ENCODE data around the gene ZSWIM4.

ZSWIM4 gene

DNA sequence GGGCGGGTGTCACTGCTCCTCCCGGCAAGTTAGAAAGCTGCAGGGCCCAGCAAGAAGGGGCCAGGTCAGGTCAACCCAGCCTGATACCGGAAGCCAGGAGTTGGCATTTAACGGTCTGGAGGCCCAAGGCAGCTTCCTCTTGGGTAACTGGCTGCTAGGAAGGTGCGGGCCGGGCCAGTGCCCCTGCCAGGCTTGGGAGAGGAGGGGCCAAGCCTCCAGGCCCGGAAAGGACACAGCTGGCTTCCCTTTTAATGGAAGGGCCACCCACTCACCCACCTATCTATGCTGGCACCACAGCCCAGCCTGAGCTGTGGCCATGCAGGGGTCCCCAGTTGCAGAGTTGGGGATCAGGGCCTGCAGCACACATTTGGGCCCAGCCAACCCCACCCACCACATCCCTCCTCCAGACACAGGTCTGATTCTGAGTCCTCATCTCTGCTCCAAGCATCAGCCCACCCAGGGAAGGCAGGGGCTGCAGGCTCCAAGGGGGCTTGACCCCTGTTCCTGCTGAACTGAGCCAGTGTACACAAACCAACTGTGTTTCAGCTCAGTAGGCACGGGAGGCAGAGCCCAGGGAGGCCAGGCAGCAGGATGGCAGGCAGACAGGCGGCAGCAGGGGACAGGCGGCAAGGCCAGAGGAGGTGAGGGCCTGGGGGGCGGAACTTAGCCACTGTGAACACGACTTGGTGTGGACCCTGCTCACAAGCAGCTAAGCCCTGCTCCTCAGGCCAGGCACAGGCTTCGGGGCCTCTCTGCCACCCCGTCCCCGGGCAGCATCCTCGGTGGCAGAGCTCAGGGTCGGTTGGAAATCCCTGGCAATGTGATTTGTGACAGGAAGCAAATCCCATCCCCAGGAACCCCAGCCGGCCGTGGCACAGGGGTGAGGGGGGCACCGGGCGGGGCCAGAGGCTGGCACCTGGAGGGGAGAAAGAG lies 40.8 kb downstream of the ZSWIM4 start:
- peak; percentile 74 to 84 for DNase-seq

DNA sequence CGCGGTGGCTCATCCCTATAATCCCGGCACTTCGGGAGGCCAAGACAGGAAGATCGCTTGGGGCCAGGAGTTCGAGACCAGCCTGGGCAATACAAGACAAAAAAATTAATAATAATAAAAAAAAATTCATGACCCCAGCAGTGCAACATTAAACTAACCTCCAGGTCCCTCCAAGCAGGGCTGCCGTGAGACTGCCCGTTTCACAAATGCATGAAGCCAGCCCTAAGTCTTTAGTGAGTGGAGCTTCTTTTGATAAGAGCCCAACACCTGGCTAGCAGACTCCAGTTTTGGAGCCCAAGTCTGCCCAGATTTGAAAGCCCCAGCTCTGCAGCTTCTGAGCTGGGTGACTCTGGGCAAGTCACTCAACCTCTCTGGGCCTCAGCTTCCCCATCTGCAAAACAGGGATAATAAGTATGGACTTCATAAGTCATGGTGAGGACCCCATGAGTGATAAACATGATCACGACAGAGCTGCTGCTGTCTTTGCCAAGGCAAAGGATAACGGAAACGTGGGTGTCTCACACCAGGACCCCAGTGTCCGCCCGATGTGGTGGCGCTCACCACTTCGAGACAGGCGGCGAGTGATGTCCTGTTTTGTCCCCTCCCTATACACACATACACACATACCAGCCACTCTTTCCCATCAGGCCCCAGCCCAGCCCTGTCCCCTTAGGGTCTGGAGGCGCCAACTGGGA lies 43.3 kb downstream of the ZSWIM4 start:
- DNase-seq = no peak

DNA sequence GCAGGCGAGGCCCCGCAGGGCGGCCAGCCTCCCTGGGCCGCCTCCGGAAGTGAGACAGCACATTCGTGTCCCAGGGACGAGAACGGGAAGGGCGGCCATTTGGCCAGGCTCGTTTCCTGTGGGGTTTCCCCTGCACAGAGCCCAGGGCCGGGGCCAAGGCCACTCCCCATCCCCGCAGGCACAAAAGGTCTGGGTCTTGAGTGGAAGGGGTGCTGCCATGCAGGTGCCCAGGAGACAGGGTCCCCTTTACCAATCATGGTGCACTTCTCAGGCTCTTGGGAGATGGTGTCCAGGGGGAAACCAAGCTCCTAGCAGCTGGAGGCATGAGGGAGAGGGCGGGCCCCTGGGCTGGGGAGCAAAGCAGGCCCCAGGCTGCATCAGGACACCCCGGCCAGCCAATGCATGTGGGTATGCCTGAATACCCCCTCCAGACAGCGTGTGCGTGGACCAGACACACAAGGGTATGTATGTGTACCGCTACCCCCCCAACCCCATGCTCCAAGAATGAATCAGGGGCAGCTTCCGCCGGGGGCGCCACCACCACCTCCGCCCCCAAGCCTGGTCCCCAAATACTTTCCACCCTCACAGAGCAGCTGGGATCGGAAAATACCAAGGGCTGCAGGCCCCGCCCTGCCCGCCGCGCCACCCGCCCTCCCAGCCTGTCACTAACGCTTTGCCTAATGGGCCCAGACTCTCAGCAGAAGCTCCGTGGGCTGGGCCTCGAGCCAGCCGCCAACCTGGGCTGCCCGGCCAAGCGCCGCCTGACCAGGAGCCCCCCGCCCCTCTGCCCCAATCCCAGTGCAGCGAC lies 44.1 kb downstream of the ZSWIM4 start:
- peak; percentile 91 to 93 for DNase-seq

DNA sequence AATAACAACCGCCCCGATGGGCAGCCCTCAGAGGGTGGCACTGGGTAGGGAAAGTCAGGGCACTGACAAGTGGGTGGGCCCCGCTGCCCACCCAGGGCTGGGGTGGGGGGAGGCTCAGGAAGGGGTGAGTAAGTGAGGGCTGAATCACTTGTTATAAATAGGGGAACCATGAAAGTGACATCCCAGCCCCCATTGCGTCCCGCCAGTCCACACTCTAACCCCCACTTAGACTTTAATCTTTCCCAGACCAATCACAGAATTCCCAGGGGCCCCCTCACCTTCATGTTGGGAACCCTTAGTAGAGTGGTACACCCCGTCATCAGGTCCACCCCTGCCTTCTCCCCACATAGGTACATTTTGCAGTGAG lies 44.7 kb downstream of the ZSWIM4 start:
- no peak for DNase-seq

DNA sequence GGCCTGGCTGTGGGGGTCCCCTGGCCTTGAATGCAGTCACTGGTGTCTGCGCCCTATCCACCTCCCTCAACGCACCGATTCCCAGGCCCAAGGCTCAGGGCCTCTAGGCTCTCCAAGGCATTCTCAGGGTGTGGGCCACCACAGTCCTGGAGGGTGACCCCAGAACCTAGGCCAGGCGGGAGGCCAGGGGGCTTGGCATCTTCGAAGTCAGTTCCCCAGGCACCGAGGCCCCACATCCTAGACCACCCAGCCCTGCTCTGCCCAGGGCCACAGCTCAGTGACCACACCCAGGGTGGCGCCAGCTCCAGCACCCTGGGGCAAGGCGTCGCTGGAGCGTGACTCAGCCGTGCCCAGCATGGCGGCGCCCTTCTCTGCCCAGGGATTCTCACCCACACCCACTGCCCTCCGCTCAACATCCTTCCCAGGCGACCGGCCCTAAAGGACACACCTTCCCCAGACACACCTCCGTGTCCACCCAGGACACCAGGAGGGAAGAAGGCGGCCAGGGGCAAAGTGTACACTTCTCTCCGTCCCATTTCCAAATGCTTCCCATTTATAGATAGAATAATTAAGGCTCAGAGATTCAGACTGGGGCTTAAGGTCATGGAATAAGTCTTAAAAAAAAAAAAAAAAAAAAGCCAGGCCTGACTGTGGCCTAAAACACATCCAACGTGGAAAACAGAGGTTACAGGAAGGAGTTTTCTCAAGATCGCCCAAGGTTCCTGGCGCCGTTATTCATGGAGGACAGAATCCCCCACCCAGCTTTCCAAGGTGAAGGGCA lies 45.3 kb downstream of the ZSWIM4 start:
- DNase-seq = peak; percentile 69 to 73

DNA sequence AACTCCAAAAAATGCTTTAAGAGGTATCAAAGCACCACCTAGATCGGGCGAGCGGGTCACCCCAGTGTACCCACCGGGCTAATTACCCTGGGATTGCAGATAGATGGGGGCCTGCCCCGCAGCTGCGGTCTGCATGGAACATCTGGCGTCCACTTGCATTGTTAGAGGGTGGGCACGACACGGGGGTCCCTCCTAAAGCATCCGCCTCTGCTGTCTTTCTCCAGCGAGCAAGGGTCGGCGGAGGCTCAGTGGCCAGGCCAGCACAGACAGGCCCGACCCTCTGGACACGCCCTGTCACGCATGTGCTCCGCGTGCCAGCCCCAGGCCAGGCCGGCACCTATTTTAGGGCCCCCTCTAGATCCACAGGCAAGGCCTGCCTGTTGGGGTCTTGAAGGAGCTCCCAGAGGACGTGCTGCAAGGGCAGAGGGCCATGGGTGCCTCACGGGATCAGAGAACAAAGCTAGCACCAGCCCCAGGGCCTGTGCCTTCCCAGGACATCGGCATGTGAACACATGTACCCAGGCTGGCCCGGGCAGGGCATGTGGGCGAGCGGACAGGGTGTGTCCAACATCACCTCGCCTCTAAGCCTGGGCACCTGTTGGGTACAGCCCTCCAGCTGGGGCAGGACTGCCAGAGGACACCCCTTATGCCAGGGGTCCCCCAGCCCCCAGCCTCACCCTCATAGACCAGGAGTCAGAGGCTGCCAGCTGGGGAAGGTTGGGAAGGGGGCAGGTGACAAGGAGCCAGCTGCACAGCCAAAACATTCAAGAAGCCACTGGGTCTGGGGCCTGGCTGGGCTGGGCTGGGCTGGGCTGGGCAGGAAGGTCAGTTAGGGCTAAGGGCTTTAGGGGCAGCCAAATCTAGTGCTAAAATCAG lies 46.1 kb downstream of the ZSWIM4 start:
- peak; percentile 51 to 63 for DNase-seq

DNA sequence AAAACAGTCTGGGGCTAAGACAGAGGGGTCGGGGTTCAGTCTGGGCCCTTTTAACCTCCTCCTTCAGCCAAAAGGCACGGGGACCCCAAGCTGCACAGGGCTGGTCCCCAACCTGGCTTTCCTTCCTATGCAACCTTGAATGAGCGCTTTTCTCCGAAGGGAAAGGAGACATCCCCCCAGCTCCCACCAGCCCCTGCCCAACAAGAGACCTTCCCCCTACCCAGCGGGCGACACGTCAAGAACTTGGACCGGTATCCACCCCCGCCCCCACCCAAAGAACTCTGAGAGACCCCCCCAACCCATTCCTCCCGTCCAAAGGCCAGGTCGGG lies 46.7 kb downstream of the ZSWIM4 start:
- DNase-seq = no peak

DNA sequence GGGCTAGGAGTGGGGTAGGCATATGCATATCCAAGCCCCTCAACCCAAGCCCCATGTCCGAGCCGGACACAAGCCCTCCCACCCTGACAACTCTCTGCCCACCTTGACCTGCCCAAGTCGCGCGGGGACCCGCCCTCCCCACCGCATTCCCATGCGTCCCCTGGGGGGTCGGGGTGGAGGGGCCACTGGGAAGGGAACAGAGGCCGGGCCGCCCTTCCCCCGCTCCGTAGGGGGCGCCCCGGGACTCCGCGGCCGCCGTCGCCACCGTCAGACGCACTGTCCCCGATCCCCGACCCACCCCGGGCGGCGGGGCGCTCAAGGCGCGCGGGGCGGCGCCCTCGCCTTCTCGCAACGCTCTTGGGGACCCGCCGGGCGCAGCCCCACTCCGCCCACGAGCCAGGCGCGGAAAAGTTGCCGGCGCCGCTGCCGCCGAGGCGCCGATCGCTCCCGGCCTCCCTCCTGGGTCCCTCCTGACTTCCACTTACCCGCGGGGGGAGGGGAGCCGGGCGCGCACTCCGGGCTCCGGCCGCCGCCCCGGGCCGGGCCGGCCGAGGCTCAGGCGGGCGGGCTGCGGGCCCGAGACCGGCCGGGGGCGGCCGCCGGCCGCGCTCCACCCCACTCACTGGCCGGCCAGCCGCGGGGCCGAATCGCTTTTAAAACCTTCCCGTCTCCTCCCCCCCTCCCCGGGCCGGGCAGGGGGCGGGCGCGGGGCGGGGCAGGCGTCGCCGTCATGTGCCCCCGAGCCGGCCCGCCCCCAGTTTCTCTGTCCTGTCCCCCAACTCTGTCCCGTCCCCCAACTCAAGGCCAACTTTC lies 47.3 kb downstream of the ZSWIM4 start:
- peak; percentile 72 to 88 for DNase-seq

DNA sequence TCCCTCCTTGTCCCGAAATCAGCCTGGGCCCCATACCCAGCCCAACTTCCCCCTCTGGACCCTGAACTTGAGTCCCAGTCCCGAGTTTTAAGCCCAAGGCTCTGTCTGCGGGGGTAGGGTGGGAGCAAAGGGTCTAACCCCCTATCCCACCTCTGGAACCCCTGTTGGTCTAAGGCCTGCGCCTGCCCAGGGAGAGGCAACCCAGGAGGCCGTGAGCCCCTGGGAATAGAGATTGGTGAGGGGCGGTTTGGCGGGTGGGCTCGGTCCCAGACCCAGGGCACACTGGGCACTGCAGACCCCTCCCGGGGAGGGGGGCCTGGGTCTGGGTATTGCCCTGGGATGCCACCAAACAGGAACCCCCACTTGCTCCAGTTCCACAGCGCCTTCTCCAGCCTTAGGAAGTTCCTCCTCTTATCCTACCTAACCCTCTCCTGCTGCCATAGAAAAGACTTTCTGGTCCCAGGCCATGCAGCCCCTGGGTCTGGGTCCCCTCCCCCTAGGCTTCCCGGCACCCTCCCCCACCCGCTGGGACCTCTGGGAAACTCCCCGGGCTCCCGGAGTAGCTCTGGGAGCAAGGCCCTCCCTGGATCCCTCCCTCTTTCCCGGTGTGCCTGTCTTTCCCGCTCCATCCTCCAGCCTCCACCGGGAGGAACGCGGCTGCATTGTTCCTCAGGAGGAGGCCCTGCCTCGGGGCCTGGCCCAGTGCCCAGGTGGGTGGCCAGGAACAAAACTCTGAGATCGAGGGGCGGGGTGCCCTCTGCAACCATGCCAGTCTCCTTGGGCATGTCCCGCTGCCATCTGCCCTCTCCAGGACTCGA lies 48.1 kb downstream of the ZSWIM4 start:
- DNase-seq = no peak

DNA sequence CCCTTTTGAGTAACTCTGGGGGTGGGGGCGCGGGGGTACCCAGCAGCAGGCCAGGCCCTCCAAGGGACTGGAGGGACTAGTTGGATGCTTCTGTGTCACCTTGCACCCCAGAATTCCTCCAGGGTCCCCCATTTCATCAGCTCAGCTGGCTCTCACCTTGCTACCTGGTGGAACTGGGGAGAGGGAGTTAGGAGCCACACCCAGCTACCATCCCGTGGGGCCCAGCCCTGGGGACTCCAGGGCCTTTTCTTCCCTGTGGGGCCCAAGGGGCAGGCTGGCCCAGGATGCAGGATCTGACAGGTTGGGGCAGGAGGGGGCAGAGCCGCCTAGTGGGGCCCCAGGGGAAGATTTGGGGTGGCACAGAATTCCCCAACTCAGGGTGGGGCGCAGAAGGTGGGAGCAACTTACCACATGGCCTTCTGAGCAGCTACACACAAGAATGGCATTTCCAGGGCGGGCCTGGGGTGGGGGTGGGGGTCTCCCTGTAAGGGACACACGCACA lies 48.9 kb downstream of the ZSWIM4 start:
- no peak for DNase-seq

DNA sequence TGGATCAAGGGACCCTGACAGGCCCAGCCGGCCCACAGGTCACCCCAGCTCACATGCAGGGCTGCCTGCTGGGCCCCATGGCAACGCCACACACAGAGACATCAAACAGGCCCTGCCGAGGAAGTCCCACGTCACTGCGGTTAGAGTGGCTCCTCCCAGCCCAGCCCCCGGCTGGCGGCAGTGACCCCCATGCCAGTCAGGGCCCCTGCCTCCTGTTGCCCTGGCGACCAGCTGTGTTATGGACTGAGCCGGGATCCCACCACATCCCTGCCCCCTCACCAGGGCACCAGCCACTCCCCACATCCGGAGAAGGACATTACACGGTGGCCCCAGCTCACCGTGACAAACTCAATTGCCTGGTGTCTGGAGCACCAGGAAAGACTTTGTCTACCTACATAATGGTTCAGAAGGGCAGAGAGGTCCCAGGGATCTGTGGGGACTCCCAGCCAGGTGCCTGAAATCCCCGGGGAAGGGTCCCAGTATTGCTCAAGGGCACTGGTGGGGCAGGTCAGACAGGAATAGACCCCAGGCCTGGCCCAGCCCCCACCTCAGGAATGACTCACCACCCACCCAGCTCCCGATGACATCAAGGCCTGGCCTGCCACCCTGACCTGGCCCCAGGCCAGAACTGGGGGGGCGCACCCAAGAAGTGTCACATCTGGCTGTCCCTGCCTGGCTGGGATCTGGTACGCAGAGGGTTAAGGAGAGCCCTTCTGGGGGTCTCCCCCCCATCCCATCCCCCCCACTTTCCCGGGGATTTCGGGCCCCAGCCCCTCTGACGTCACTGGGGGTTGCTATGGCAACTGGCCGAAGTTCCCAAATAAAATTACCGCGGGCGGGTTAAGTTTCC lies 51.5 kb downstream of the ZSWIM4 start:
- DNase-seq = peak; percentile 86 to 91

DNA sequence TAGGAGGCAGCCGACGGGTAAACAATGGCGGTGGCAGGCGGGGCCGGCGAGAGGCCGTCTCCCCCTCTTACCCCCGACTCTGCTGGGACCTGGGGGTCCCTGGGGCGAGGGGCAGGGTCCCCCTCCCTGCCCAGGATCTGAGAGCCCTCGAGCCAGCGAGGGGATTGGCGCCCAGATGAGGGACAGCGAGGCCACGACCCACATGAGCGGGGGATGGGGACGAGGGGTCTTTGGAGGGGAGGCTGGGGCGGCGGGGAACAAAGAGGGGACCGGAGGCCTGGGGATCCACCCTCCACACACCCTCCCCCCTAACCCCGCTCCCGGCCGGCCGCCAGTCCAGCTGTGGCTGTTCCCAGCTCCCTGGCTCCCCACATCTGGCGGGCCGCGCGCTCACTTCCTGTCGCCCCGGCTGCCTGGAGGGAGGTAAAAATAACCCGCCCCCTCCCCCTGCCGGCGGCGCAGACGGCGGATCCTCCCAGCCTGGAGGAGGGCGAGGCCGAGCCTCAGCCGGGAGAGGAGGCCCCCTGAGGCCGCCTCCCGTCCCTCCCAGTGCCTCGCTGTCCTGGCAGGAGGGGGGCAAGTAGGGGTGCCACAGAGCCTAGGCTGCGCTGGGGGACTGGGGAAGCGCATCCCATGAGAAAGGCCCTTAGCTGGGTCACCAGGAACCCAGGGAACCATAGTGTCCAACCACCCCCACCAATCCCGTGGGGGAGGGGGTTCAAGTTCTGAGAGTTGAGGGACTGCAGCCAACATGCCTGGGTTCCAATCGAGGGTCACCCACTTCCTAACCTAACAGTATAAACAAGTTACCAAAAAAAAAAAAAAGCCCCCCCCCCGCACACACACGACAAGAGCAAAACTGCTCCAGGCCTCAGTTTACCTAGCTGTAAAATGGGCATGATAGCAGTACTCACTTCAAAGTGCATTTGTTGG lies 52.4 kb downstream of the ZSWIM4 start:
- peak; percentile 82 to 89 for DNase-seq

DNA sequence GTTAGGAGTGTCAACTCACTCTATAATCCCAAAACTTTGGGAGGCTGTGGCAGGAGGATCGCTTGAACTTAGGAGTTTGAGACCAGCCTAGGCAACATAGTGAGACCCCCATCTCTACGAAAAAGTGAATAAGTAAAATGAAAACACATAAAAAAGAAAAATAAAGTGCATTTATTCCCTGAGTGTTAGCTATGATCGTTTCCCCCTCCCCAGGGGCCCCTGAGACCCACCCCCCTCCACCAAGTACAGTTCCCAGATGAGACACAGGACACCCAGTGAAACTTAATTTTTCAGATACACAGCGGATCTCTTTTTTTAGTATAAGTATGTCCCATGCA lies 53.1 kb downstream of the ZSWIM4 start:
- DNase-seq = no peak

DNA sequence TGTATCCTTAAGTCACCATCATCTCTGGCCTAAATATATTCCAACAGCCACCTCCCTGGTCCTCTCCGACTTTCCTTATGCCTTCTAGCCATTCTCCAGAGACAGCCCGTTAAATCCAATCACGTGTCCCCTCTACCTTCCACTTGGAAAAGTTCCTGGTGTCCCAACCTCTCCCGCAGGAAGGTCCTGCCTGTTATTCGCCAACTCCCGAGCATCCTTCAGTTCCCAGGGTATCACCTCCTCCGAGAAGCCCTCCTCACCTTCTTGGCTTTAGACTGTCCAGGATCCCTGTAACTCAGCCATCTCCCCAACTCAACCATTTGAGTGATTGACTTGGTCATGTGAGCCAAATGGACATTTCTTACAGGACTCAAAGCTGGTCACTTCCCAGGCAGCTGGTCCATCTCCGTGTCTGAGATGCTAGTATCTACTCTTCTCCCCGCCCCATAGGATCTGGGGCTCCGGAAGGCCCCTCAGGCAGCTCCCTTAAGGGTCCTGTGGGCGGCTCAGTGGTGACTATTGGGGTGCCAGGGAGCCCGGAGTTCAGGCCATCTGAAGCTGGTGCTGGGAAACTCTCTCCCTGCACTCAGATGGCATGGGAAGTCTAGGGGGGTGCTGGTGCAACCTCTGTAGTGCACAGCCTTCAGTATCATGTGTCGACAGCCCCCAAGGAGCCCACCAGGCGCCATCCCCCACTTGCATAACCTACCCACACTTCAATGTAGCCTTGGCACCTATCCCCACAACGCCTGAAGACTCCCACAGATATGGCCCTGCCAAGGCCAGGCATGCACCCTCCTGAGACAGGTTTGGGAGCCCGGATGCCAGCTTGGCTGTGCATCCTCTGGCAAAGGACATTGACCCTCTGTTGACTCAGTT lies 53.8 kb downstream of the ZSWIM4 start:
- no peak for DNase-seq

DNA sequence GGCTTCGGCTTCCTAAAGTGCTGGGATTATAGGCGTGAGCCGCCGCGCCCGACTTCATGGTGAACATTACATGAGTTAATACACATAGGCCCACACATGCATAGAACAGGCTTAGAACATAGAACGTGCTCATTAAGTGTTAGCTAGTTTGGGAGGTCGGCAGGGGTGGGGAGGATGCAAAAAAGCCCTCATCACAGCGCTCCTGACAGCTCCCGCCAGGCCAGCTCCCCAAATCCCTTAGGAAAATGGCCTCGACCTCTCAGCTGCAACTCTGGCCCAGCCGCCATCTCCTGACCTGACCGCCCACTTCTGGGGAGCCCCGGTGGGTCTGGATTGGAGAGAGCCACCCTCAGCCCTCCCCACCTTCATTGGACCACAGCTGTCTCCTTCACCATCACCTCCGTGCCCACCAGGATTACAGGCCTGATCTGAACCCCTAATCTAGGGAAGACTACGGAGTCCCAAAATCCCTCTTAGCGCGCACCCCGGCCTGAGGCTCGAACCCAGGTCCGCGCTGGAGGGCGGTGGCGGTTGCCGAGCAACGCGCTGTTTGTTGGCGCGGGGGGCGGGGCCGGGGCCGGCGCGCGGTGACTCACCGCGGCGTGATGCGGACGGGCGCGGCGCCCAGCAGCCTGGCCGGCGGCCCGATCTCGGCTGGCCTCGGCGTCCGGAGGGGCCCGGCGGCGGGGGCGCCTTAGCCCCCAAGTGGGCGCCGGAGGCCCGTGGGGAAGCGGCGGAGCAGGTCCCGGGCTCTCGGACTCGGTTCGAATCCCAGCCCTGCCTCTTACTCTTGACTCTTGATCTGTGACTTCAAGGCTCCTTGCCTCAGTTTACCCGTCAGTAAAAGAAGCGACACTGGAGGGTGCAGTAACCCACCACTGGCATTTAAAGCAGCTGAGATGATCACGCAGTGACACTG lies 55.0 kb downstream of the ZSWIM4 start:
- peak; percentile 78 to 90 for DNase-seq

Measured in inflammatory macrophage (primary cell).